HG03196 (cell line): Measurements from ENCODE around the gene ITPK1.

ENCODE experiments used
- ATAC-seq: cut with Tn5 transposase; IDR thresholded peaks from one replicate; pipeline ENCODE4 v1.9.1; 2021; ENCODE audit not compliant: unreplicated experiment

The ITPK1 gene

GRCh38 chr14:93012506-93012905 is 103.2 kb downstream of the ITPK1 start:
- ATAC-seq, result no peak

DNA sequence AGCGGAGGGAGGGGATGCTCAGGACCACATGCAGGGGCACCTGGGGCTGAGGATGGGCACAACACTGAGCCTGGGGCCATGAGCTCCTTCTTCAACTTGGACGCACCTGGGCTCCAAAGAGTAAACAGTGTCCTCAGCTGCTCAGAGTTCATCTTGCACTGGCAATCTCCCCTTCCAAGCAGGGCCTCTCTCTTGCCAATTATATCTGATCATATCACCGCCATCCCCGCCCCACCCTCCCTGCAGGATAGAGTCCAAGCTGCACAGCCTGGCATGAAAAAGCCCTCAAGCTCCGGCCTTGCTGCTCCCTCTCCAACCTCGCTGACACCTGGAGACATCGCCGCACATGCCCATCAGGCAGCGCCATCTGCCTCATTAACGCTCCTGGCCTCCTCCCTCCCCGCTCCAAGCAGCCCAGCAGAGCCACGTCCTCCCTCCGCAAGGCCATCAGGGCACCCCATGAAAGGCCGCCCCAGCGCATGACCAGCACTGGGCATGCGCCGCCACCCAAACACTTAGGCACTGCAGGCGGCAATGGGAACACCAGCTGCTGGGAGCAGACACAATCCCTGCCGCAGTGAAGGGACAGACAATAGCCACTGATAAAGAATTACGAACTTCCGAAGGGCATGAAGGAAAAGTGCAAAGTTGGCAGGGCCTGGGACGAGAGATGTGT is 103.9 kb downstream of the ITPK1 start:
- no peak for ATAC-seq

DNA sequence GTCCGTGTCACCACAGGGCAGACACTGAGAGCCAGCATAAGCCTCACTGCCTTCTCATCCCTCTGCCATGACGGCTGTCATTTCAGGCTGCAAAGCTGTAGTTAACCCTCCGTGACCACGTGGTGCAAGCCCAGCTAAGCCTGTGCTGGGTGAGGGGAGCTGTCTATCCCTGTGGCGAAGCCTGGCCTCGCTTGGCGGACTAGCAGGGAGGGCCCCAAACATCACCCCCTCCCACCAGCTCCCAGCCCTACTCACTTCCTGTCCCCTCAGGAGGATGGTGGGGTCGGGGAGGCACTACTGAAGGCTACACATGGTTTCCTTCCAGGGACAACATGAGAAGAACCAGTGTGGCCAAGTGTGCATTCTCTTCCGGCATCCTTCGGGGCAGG is 104.6 kb downstream of the ITPK1 start:
- no peak for ATAC-seq

- no peak for ATAC-seq
Observed at GRCh38 chr14:93010522-93011140, 105.1 kb downstream of the ITPK1 start.

DNA sequence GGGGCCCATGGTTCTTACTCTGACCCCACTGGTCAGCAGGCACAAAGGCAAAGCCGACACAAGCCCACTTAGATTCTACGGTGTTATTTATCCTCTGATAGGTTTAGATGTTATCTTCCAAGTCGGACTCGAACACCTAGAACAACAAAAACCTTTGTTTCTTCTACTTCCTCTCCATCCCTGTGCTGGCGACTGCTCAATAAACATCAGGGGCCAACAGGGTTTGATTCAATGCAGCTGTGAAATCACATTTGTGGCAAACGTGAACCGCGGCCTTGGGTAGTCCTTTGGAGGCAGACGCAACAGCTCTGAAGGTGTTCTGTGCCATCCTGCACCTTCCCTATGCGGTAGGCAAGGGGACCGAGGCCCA is 105.6 kb downstream of the ITPK1 start:
- no peak for ATAC-seq

DNA sequence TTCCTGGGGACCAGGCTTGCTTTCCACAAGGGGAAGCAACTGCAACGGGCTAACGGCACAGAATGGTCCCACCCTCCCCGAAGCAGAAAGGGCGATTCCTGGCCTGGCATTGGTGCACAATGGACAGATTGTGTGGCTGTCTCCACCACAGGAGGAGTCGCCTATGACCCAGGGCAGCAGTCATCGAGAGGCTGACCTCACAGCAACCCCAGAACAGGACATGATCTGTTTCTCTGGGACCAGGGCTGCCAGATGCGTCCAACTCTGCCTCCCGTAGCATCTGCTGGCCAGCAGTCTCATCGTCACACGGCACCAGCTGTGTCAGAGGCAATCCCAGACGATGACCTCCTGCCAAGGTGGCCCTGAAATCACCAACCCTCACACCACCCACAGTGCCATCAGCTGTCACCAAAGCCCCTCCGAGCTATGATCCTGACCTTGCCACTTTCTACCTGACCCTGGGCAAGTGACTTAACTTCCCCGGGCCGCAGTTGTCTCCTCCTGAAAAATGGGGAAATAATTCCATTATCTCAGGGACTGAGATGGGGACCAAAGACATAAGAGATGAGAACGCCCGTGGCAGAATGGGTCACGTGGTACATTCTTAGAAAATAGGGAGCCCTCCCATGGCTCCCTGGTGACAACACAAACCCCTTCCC is 106.1 kb downstream of the ITPK1 start:
- ATAC-seq, result no peak

DNA sequence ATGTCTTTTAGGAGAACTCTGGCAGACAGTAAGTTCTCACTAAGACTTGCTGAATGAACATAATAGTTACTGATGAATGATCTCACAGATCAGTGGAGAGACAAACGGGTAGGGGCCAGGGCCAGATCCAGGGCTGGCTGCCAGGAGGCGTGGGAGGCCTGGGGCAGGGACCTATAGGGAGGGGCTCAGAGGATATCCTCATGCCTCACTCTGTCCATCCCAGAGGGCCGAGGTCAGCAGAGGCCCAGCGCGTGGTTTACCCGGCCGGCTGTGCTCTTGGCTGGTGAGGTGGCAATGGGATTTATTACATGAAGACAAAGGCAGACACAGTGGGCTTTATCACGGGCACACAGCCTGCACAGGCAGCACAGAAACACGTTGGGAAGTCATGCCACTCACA is 107.3 kb downstream of the ITPK1 start:
- no peak for ATAC-seq

DNA sequence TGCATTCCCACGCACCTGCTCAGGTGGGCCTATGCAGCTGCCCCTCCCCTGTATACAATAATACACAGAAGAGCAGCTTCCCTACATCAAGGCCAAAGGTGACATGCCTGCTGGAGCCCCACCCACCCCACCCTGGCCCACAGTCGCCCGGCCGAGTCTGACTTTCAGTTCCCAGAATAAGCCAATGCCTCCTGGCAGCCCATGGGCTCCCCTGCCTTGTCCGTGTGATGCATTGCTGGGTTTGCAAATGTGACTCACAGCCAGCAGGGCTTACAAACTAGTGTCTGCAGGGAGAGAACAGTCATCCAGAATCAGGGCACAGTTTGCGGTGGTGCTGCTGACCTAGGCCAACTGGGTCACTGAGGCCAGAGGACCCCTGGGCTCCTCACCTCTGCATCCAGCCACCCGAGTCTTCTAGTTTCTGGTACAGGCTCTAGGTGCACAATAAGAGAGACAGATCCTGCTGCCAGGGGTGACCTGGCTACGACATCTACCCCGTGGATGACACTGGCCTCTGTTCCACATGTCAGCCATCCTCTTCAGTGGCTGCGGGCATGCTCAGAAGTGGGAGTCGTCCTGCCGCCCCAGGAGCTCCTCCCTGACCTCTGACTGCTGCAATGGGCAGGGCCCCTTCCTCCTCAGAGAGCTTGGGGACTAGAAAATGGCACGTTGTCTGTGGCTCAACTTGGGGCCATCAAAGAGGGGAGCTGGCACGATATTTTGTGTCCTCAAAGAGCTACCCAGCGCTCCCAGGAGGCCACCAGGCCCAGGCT is 108.3 kb downstream of the ITPK1 start:
- ATAC-seq, result no peak

DNA sequence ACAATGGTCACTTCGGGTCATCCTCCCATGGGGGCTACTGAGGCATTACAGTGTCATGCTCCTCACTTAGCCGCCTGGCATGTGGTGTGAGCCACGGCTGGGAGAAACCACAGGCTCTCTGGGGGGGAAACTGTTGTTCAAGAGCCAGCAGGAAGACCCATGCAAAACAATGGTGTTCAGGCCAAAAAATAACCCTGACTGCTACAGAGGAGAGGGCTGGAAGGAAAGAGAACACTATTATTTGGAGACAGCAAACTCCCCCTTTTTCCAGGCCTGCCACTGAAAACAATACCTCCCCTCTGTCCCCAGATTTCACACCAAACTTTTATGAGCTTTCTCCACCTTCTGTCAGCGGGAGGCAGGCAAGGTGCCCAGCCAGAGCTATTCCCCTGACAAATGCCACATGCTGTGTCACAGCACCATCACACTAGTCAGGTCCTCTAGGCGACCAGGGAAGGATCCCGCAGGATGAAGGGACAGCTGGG is 109.1 kb downstream of the ITPK1 start:
- no peak for ATAC-seq

DNA sequence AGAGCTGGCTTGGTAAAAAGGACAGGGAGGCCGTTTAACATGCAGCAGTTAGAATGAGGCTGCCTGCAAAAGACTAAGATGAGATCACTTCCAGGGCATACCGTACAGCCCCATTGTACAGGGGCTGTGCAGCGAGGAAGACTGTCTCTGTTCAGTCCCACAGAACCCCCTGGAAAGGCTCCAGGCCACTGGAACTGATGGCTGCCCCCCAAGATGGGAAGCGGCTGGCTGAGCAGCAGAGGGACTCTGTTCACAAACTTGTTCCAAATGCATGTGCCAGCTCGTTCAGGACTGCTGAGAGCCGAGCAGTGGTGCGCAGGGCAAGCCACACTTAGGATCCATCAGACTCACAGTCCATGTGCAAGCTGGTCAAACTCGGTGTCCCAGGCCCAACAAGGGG is 109.9 kb downstream of the ITPK1 start:
- ATAC-seq, result no peak

DNA sequence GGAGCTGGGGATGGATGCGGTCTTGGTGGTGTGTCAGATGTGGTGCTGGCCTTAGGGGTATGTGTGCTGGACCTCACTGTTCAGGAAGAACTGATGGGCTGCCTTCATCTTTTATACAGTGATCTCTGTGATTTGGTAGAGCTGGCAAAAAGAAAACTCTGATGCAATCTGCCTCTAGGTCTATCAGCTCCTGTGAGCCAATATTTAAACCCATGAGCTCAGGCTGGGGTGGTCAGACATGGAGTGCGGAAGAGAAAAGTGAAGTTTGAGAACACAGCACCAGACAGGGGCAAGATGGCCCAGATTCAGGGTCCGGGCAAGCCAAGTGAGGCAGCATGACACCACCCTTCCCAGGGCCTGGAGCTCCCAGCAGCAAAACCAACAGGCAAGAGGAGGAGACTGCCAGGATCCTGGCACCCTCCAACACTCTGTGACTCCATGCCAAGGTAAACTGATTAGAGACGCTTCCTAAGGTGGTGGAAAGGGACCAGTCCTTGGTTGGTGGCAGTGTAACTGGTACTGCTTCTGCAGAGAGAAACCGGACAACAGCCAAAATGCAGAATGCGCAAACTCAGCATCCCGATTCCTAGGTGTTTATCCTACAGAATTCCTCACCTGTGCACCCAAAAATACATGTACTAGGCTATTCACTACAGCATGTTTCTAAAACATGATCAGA is 110.5 kb downstream of the ITPK1 start:
- no peak for ATAC-seq

DNA sequence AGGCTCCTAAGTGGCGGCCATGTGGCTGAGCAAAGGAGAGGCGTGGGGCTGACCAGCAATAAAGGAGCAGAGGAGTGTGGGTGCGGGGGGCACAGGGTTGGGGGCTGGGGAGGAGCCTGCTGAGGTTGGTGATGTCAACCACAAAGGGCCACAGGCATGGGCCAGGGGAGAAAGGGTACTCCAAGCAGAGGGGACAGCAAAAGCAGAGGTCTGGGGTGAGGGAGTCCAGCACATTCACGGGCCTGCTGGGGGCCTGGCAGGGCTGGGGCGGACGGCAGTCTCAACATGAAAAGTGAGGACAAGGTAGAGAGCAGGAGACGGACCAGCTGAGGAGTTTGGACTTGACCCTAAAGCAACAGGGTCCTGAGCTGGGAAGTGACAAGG is 111.0 kb downstream of the ITPK1 start:
- ATAC-seq, result no peak

- ATAC-seq, result no peak
Observed at GRCh38 chr14:93003945-93004698, 111.6 kb downstream of the ITPK1 start.

GRCh38 chr14:93002851-93003298 is 112.8 kb downstream of the ITPK1 start:
- no peak for ATAC-seq

DNA sequence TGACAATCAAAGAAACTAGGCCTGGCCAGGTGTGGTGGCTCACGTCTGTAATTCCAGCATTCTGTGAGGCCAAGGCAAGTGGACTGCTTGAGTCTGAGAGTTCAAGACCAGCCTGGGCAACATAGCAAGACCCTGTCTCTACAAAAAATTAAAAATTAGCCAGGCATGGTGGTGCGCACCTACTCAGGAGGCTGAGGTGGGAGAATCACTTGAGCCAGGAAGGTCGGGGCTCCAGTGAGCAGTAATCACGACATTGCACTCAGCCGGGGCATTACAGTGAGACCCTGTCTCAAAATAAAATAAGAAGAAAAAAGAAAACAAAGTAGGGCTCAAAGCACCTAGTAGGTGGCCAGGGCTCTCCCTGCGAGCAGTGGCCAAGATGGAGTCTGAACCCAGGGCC is 113.7 kb downstream of the ITPK1 start:
- ATAC-seq, result no peak

GRCh38 chr14:92998946-92999345 is 116.8 kb downstream of the ITPK1 start:
- no peak for ATAC-seq

- no peak for ATAC-seq
Observed at GRCh38 chr14:92997343-92998061, 118.2 kb downstream of the ITPK1 start.

DNA sequence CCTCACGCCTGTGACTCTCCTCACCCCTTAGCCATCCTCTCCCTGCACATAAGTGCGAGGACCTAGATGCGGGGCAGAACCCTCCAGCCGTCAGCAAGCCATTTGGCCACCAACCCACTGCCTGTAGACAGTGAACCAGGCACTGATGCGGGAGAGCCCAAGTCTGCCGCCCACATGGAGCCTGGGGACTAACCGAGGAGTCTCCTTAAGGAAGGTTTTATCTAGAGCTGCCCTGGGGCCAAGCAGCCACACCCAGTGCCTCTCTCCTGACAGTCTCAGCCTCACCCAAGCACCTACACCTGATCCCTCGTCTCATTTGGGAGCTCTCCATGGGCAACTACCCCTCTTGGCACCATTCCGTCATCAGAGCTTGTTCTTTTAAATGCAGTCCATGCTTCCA is 120.1 kb downstream of the ITPK1 start:
- ATAC-seq, result no peak

DNA sequence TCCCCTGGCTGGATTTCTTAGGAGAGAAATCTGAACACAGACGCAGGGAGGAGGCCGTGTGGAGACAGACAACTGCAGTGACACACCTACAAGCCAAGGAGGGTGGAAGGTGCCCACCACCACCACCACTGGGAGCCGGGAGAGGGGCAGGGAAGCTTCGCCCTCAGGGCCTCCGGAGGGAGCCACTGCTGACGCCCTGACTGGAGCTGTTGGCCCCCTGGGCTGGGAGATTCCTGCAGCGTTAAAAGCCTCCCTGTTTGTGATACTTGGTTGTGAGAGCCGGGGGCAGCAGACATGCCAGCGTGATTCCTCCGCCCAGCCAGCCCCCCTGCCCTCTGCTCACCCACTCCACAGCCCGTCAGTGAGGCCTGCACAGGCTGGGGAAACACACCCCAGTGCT is 120.8 kb downstream of the ITPK1 start:
- no peak for ATAC-seq
